SK-N-SH (cell line): ENCODE results near the gene ELOVL1. TPM values are rescaled to one million over a fixed set of nuclear protein-coding genes. Genes with fewer than 3 reads are reported as not detected.

Experiments
- CTCF ChIA-PET: fragments of 300-600, 350-600 bp; formaldehyde crosslinking; extraction: SDS; loops from one replicate; lab custom pipeline; 2021; lab: Yijun Ruan, JAX
- POLR2A ChIA-PET: fragments of 350-600 bp; sonication (Branson Sonifier 250); formaldehyde crosslinking; extraction: SDS; loops from one replicate; lab custom pipeline; 2020; ENCODE audit warnings: antibody characterized with exemption, inconsistent platforms; lab: Yijun Ruan, JAX
- DNase-seq: peaks from one replicate; pipeline ENCODE4 v3.0.0; 2012
- H2AFZ ChIP-seq: fragments of 200-600 bp; sonication (generic); 2 replicates; pipeline ENCODE4 v1.8.1; 2016; ENCODE audit warnings: antibody characterized with exemption, mild to moderate bottlenecking, low read depth
- H3F3A ChIP-seq: fragments of 200-600 bp; sonication (generic); replicated peaks from 2 replicates; pipeline ENCODE3; 2016; ENCODE audit warnings: antibody characterized with exemption, mild to moderate bottlenecking; ENCODE audit not compliant: insufficient read depth
- H3K27ac ChIP-seq, 2 experiments: fragments of 200-500 bp in 1 of 2; fragments of 200-600 bp in 1 of 2; sonication (Bioruptor generic) in 1 of 2; sonication (generic), shearing (Covaris generic) in 1 of 2; 2 replicates each; pipeline versions ENCODE4 v1.5.1 to v1.6.1; 2014 to 2016; ENCODE audit warnings: low read depth in 2 of 2, inconsistent platforms in 1 of 2, low read length in 1 of 2, mild to moderate bottlenecking in 1 of 2, mixed read lengths in 1 of 2
- H3K27me3 ChIP-seq: fragments of 200-600 bp; sonication (generic), shearing (Covaris generic); 2 replicates; pipeline ENCODE4 v1.6.1; 2016; ENCODE audit warnings: mixed run types; ENCODE audit not compliant: insufficient read depth
- H3K36me3 ChIP-seq, 2 experiments: fragments of 200-500 bp in 1 of 2; fragments of 200-600 bp in 1 of 2; sonication (Bioruptor generic) in 1 of 2; sonication (generic) in 1 of 2; replicated peaks in 1 of 2; 2 replicates each; pipeline versions ENCODE3 to v1.5.1; 2014 to 2016; ENCODE audit warnings: low read length in 1 of 2, mild to moderate bottlenecking in 1 of 2; ENCODE audit not compliant: insufficient read depth in 2 of 2, control insufficient read depth in 1 of 2
- H3K4me1 ChIP-seq, 2 experiments: fragments of 200-500 bp in 1 of 2; fragments of 200-600 bp in 1 of 2; sonication (Bioruptor generic) in 1 of 2; sonication (generic), shearing (Covaris generic) in 1 of 2; 2 replicates each; pipeline versions ENCODE4 v1.5.1 to v1.6.1; 2014 to 2016; ENCODE audit warnings: low read depth in 1 of 2, low read length in 1 of 2, mixed run types in 1 of 2; ENCODE audit not compliant: insufficient read depth in 2 of 2, control insufficient read depth in 1 of 2
- H3K4me2 ChIP-seq: fragments of 200-600 bp; sonication (generic), shearing (Covaris generic); 2 replicates; pipeline ENCODE4 v1.6.1; 2017; ENCODE audit warnings: mixed run types
- H3K4me3 ChIP-seq, 2 experiments: fragments of 200-500 bp in 1 of 2; fragments of 200-600 bp in 1 of 2; sonication (Bioruptor generic) in 1 of 2; sonication (generic), shearing (Covaris generic) in 1 of 2; 2 replicates each; pipeline versions ENCODE4 v1.5.1 to v1.8.1; 2014 to 2016; ENCODE audit warnings: low read depth in 2 of 2, inconsistent platforms in 1 of 2, low read length in 1 of 2, mild to moderate bottlenecking in 1 of 2, mixed read lengths in 1 of 2, moderate library complexity in 1 of 2
- H3K79me2 ChIP-seq: fragments of 200-600 bp; sonication (generic); 2 replicates; pipeline ENCODE4 v1.8.1; 2017; ENCODE audit warnings: mild to moderate bottlenecking; ENCODE audit not compliant: insufficient read depth
- H3K9ac ChIP-seq: fragments of 200-600 bp; sonication (generic); 2 replicates; pipeline ENCODE4 v1.6.1; 2017; ENCODE audit warnings: mixed run types
- H3K9me2 ChIP-seq: fragments of 200-600 bp; sonication (generic); 2 replicates; pipeline ENCODE4 v1.6.1; 2017; ENCODE audit warnings: mixed run types
- H3K9me3 ChIP-seq: fragments of 200-600 bp; sonication (generic); 2 replicates; pipeline ENCODE4 v1.6.1; 2017; ENCODE audit warnings: mixed run types, mild to moderate bottlenecking, moderate library complexity
- H4K20me1 ChIP-seq: fragments of 200-600 bp; sonication (generic); 2 replicates; pipeline ENCODE4 v1.6.1; 2017; ENCODE audit warnings: mild to moderate bottlenecking, mixed run types; ENCODE audit not compliant: insufficient read depth
- CTCF ChIP-seq: fragments of 200-600 bp; sonication (generic); IDR thresholded peaks from 2 replicates; pipeline ENCODE4 v1.6.1; 2017; ENCODE audit warnings: antibody characterized with exemption, mild to moderate bottlenecking, moderate library complexity
- ELF1 ChIP-seq: IDR thresholded peaks from 2 replicates; pipeline ENCODE4 v1.4.0; 2012
- FOSL2 ChIP-seq: IDR thresholded peaks from 2 replicates; pipeline ENCODE4 v1.4.0; 2012; ENCODE audit warnings: low read depth, mild to moderate bottlenecking, moderate library complexity, borderline replicate concordance
- FOXJ3 ChIP-seq: sonication (generic); formaldehyde crosslinking; IDR thresholded peaks from 2 replicates; pipeline ENCODE4 v1.5.1; 2020; ENCODE audit warnings: mild to moderate bottlenecking, missing genetic modification reagents
- GABPA ChIP-seq: IDR thresholded peaks from 2 replicates; pipeline ENCODE4 v1.4.0; 2012; ENCODE audit warnings: low read depth, mild to moderate bottlenecking
- GATA2 ChIP-seq: sonication (generic); formaldehyde crosslinking; IDR thresholded peaks from 2 replicates; pipeline ENCODE4 v1.5.0; 2020; ENCODE audit warnings: mild to moderate bottlenecking, missing genetic modification reagents
- MEF2A ChIP-seq: IDR thresholded peaks from 2 replicates; pipeline ENCODE4 v1.4.0; 2012; ENCODE audit warnings: low read depth, borderline replicate concordance
- MXI1 ChIP-seq: IDR thresholded peaks from 2 replicates; pipeline ENCODE4 v1.6.1; 2012; ENCODE audit warnings: mild to moderate bottlenecking, low read depth, low read length, improper control_type of control experiment
- PBX3 ChIP-seq: IDR thresholded peaks from 2 replicates; pipeline ENCODE4; 2012
- RAD21 ChIP-seq: IDR thresholded peaks from 2 replicates; pipeline ENCODE4 v1.6.1; 2012; ENCODE audit warnings: mild to moderate bottlenecking, low read length
- RCOR1 ChIP-seq: fragments of 150-350 bp; IDR thresholded peaks from 2 replicates; pipeline ENCODE4 v1.6.1; 2017; ENCODE audit warnings: antibody characterized with exemption, low read length
- TEAD4 ChIP-seq: IDR thresholded peaks from 2 replicates; pipeline ENCODE4 v1.4.0; 2012; ENCODE audit warnings: mild to moderate bottlenecking, borderline replicate concordance; ENCODE audit not compliant: insufficient read depth
- WGBS: methylation state at CpG from one replicate; pipeline ENCODE4 v1.1.6; 2017; ENCODE audit warnings: low lambda C conversion rate; 5-methylcytosine and 5-hydroxymethylcytosine counted together
- polyA plus RNA-seq, 3 experiments: library from polyadenylated mRNA; depleted of rRNA; stranded (reverse); fragments of >200 nt; gene quantifications; 2 replicates each; pipeline ENCODE4 v1.2.3, GENCODE V29; 2012
- TF ChIP-seq, protein P1 (sequence below): fragments of 150-350 bp; IDR thresholded peaks from 2 replicates; pipeline ENCODE4 v1.6.1; 2016; ENCODE audit warnings: mild to moderate bottlenecking, low read depth, low read length
- TF ChIP-seq, protein P2 (sequence below): IDR thresholded peaks from 2 replicates; pipeline ENCODE4 v1.6.1; 2012; ENCODE audit warnings: mild to moderate bottlenecking, low read depth, low read length, moderate library complexity

Gene ELOVL1
- polyA plus RNA-seq, 1 of the 3 experiments (the other 2 are of a cell fraction): 127 TPM

- ChIA-PET POLR2A (no interaction called here), CTCF (no interaction called here)
- Histone ChIP-seq H3K4me2 (no peak overlapping the region), H3K9me3 (no peaks in the 10 kb centered on the region), H3K36me3 (no peaks in the 10 kb centered on the region), H3K27me3 (no peaks in the 10 kb centered on the region), H4K20me1 (no peaks in the 10 kb centered on the region), H3K9me2 (no peaks in the 10 kb centered on the region), H3K4me1 (no peaks in the 10 kb centered on the region)
- DNase-seq: no peak
- TF ChIP-seq TEAD4 (no peak), MXI1 (no peak), GABPA (no peak), MEF2A (no peak), CTCF (no peak), RCOR1 (no peak)
- TF ChIP-seq, all 33 proteins: peak for 0
- H2AFZ ChIP-seq: no peak overlapping the region
- no peaks in the 10 kb centered on the region for H3F3A ChIP-seq
- H3K79me2 ChIP-seq: no peaks in the 10 kb centered on the region
- WGBS: 100% methylated on average over 2 of the region's 3 CpGs
- H3K4me3 ChIP-seq: no peak overlapping the region
- no peak overlapping the region for H3K9ac ChIP-seq
- no peak overlapping the region for H3K27ac ChIP-seq
Observed at GRCh38 chr1:43319766-43320165, 48.0 kb downstream of the ELOVL1 start.

- no peaks in the 10 kb centered on the region for H3K9me2 ChIP-seq
- no peaks in the 10 kb centered on the region for H4K20me1 ChIP-seq
- H3K4me3 ChIP-seq: no peak overlapping the region
- no peak overlapping the region for H3K4me2 ChIP-seq
- ChIA-PET CTCF (interaction anchor here (0.8 kb wide), 1 partner anchor 92 kb away, joined by 3 read pairs; no protein-coding TSS in a partner anchor), POLR2A (no interaction called here)
- no peak for DNase-seq
- H3K36me3 ChIP-seq: no peaks in the 10 kb centered on the region
- no peaks in the 10 kb centered on the region for H3K79me2 ChIP-seq
- H3K27me3 ChIP-seq: no peaks in the 10 kb centered on the region
- TF ChIP-seq PBX3 (no peak), RCOR1 (no peak), GATA2 (no peak), FOSL2 (no peak)
- no peaks in the 10 kb centered on the region for H3K4me1 ChIP-seq
- no peaks in the 10 kb centered on the region for H3K9me3 ChIP-seq
- H2AFZ ChIP-seq: no peak overlapping the region
- 89% methylated on average over 3 of the region's 5 CpGs for WGBS
- no peaks in the 10 kb centered on the region for H3F3A ChIP-seq
- H3K9ac ChIP-seq: no peak overlapping the region
- no peak overlapping the region for H3K27ac ChIP-seq
Observed at GRCh38 chr1:43319288-43319687, 48.5 kb downstream of the ELOVL1 start.

GRCh38 chr1:43318831-43319230 is 49.0 kb downstream of the ELOVL1 start:
- Histone ChIP-seq H3K27ac (no peak overlapping the region), H4K20me1 (no peaks in the 10 kb centered on the region), H3K9ac (no peak overlapping the region), H3F3A (no peaks in the 10 kb centered on the region), H3K4me3 (no peak overlapping the region), H3K4me2 (no peak overlapping the region), H3K4me1 (no peaks in the 10 kb centered on the region), H3K36me3 (no peaks in the 10 kb centered on the region), H3K9me3 (no peaks in the 10 kb centered on the region), H3K9me2 (no peaks in the 10 kb centered on the region), H2AFZ (no peak overlapping the region), H3K79me2 (no peaks in the 10 kb centered on the region), H3K27me3 (no peaks in the 10 kb centered on the region)
- WGBS: 60% methylated on average over 4 of the region's 4 CpGs
- ChIA-PET CTCF (interaction anchor here (0.8 kb wide), 1 partner anchor 92 kb away, joined by 3 read pairs; no protein-coding TSS in a partner anchor), POLR2A (no interaction called here)
- no peak for DNase-seq
- TF ChIP-seq FOSL2 (no peak), RAD21 (no peak), ELF1 (no peak), FOXJ3 (no peak)
- TF ChIP-seq, protein P1, sequence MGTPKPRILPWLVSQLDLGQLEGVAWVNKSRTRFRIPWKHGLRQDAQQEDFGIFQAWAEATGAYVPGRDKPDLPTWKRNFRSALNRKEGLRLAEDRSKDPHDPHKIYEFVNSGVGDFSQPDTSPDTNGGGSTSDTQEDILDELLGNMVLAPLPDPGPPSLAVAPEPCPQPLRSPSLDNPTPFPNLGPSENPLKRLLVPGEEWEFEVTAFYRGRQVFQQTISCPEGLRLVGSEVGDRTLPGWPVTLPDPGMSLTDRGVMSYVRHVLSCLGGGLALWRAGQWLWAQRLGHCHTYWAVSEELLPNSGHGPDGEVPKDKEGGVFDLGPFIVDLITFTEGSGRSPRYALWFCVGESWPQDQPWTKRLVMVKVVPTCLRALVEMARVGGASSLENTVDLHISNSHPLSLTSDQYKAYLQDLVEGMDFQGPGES: no peak
- TF ChIP-seq, protein P2, sequence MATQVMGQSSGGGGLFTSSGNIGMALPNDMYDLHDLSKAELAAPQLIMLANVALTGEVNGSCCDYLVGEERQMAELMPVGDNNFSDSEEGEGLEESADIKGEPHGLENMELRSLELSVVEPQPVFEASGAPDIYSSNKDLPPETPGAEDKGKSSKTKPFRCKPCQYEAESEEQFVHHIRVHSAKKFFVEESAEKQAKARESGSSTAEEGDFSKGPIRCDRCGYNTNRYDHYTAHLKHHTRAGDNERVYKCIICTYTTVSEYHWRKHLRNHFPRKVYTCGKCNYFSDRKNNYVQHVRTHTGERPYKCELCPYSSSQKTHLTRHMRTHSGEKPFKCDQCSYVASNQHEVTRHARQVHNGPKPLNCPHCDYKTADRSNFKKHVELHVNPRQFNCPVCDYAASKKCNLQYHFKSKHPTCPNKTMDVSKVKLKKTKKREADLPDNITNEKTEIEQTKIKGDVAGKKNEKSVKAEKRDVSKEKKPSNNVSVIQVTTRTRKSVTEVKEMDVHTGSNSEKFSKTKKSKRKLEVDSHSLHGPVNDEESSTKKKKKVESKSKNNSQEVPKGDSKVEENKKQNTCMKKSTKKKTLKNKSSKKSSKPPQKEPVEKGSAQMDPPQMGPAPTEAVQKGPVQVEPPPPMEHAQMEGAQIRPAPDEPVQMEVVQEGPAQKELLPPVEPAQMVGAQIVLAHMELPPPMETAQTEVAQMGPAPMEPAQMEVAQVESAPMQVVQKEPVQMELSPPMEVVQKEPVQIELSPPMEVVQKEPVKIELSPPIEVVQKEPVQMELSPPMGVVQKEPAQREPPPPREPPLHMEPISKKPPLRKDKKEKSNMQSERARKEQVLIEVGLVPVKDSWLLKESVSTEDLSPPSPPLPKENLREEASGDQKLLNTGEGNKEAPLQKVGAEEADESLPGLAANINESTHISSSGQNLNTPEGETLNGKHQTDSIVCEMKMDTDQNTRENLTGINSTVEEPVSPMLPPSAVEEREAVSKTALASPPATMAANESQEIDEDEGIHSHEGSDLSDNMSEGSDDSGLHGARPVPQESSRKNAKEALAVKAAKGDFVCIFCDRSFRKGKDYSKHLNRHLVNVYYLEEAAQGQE: no peak
